Trophoblast cell (in vitro differentiated cells and primary cell): ENCODE measurements around the gene USP48.

Experiments
- DNase-seq, 2 donors: peaks; one replicate each; pipeline ENCODE4 v3.0.0-alpha.2; 2016
- H2AFZ ChIP-seq: 2 replicates; pipeline ENCODE4 v1.6.1; 2013; ENCODE audit warnings: low read length, moderate library complexity, mild to moderate bottlenecking; ENCODE audit not compliant: insufficient read depth, poor library complexity
- H2AK5ac ChIP-seq: 2 replicates; pipeline ENCODE4 v1.6.1; 2013; ENCODE audit warnings: mild to moderate bottlenecking, low read length
- H2BK120ac ChIP-seq: 2 replicates; pipeline ENCODE4 v1.6.1; 2013; ENCODE audit warnings: low read length, mild to moderate bottlenecking, moderate library complexity; ENCODE audit not compliant: insufficient read depth, poor library complexity
- H2BK12ac ChIP-seq: 2 replicates; pipeline ENCODE4 v1.6.1; 2013; ENCODE audit warnings: mild to moderate bottlenecking, low read length, moderate library complexity
- H2BK5ac ChIP-seq: 2 replicates; pipeline ENCODE4 v1.6.1; 2013; ENCODE audit warnings: low read length, low read depth, moderate library complexity, mild to moderate bottlenecking; ENCODE audit not compliant: poor library complexity
- H3K14ac ChIP-seq: 2 replicates; pipeline ENCODE4 v1.6.1; 2013; ENCODE audit warnings: mild to moderate bottlenecking, low read length
- H3K18ac ChIP-seq: 2 replicates; pipeline ENCODE4 v1.6.1; 2013; ENCODE audit warnings: mild to moderate bottlenecking, low read length
- H3K23ac ChIP-seq: 2 replicates; pipeline ENCODE4 v1.6.1; 2013; ENCODE audit warnings: low read length
- H3K27ac ChIP-seq: 2 replicates; pipeline ENCODE4 v1.5.1; 2013; ENCODE audit warnings: low read depth, mild to moderate bottlenecking, inconsistent platforms, low read length, moderate library complexity
- H3K27me3 ChIP-seq: 2 replicates; pipeline ENCODE4 v1.6.1; 2013; ENCODE audit warnings: inconsistent platforms, mild to moderate bottlenecking, low read length, moderate library complexity; ENCODE audit not compliant: insufficient read depth
- H3K36me3 ChIP-seq, 2 experiments: 1 replicate in 1 of 2; 2 replicates in 1 of 2; pipeline ENCODE4 v1.6.1; 2013; ENCODE audit warnings: low read length in 2 of 2, mild to moderate bottlenecking in 2 of 2, moderate library complexity in 1 of 2; ENCODE audit not compliant: insufficient read depth in 2 of 2, control insufficient read depth in 1 of 2
- H3K4ac ChIP-seq: 2 replicates; pipeline ENCODE4 v1.6.1; 2013; ENCODE audit warnings: low read depth, mild to moderate bottlenecking, low read length, moderate library complexity
- H3K4me1 ChIP-seq, 2 experiments: 1 replicate in 1 of 2; 2 replicates in 1 of 2; pipeline ENCODE4 v1.6.1; 2013; ENCODE audit warnings: low read length in 2 of 2, mild to moderate bottlenecking in 2 of 2, moderate library complexity in 1 of 2; ENCODE audit not compliant: insufficient read depth in 2 of 2, control insufficient read depth in 1 of 2
- H3K4me2 ChIP-seq: 2 replicates; pipeline ENCODE4 v1.6.1; 2013; ENCODE audit warnings: inconsistent platforms, mild to moderate bottlenecking, low read length, moderate library complexity
- H3K4me3 ChIP-seq: 2 replicates; pipeline ENCODE4 v1.5.1; 2013; ENCODE audit warnings: mild to moderate bottlenecking, low read depth, low read length, inconsistent platforms
- H3K79me1 ChIP-seq: one replicate; pipeline ENCODE4 v1.6.1; 2013; ENCODE audit warnings: low read length
- H3K79me2 ChIP-seq: 2 replicates; pipeline ENCODE4 v1.6.1; 2013; ENCODE audit warnings: low read length, mild to moderate bottlenecking; ENCODE audit not compliant: control insufficient read depth, insufficient read depth, poor library complexity
- H3K9ac ChIP-seq: 2 replicates; pipeline ENCODE4 v1.6.1; 2013; ENCODE audit warnings: mild to moderate bottlenecking, low read length
- H3K9me3 ChIP-seq: 2 replicates; pipeline ENCODE4 v1.6.1; 2013; ENCODE audit warnings: low read depth, mild to moderate bottlenecking, control low read depth, inconsistent platforms, low read length; ENCODE audit not compliant: insufficient read depth
- H4K12ac ChIP-seq: 2 replicates; pipeline ENCODE4 v1.6.1; 2013; ENCODE audit warnings: low read depth, mild to moderate bottlenecking, low read length, moderate library complexity
- H4K8ac ChIP-seq: 2 replicates; pipeline ENCODE4 v1.6.1; 2013; ENCODE audit warnings: low read depth, mild to moderate bottlenecking, low read length, moderate library complexity
- H4K91ac ChIP-seq: one replicate; pipeline ENCODE4 v1.6.1; 2013; ENCODE audit warnings: low read depth, mild to moderate bottlenecking, low read length, moderate library complexity
- WGBS: extraction: QIAGEN DNeasy Blood & Tissue Kit; methylation state at CpG from one replicate; pipeline ENCODE4 v1.1.7; 2013; ENCODE audit warnings: missing lambda C conversion rate; ENCODE audit not compliant: insufficient read length, insufficient coverage; ENCODE audit errors: extremely low coverage; 5-methylcytosine and 5-hydroxymethylcytosine counted together

USP48 gene

DNA sequence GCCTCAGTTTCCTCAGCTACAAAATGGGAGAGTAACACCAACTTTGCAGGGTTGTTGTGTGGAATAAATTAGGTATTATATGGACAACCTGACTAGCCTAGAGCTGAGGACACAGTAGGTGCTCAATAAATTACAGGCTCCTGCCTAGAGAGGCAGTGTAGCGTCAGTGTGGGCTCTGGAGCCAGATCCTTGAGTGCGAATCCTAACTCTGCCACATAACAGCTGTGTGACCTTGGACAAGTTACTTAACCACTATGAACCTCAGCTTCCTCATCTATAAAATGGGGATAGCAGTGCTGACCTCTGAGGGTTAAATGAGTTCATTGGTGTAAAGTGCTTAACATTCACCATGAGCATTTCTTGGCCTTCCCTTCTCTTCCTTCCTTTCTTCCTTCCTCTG is 146.9 kb downstream of the USP48 start:
- H3K9ac ChIP-seq = no peak overlapping the region
- H3K4me3 ChIP-seq = no peak overlapping the region
- H3K23ac ChIP-seq = no peak overlapping the region
- H3K79me1 ChIP-seq = no peaks in the 10 kb centered on the region
- H3K27ac ChIP-seq = no peak overlapping the region
- H3K18ac ChIP-seq = no peak overlapping the region
- H2AFZ ChIP-seq = no peak overlapping the region
- H4K8ac ChIP-seq = no peak overlapping the region
- H3K4me1 ChIP-seq = peaks cover 4 to 8% of the 10 kb centered on the region in 2 experiments
- no peak overlapping the region for H2BK12ac ChIP-seq
- WGBS = no CpG with 5 or more reads among the region's 2 CpGs
- H2BK120ac ChIP-seq = no peak overlapping the region
- no peak overlapping the region for H3K4me2 ChIP-seq
- H3K27me3 ChIP-seq = no peaks in the 10 kb centered on the region
- H3K79me2 ChIP-seq = no peaks in the 10 kb centered on the region
- no peak overlapping the region for H4K91ac ChIP-seq
- no peak overlapping the region for H4K12ac ChIP-seq
- DNase-seq = no peak
- peaks cover 6% of the 10 kb centered on the region for H3K9me3 ChIP-seq
- H3K36me3 ChIP-seq = no peaks in the 10 kb centered on the region
- H3K14ac ChIP-seq = no peak overlapping the region
- no peak overlapping the region for H2AK5ac ChIP-seq
- no peak overlapping the region for H3K4ac ChIP-seq
- no peak overlapping the region for H2BK5ac ChIP-seq

DNA sequence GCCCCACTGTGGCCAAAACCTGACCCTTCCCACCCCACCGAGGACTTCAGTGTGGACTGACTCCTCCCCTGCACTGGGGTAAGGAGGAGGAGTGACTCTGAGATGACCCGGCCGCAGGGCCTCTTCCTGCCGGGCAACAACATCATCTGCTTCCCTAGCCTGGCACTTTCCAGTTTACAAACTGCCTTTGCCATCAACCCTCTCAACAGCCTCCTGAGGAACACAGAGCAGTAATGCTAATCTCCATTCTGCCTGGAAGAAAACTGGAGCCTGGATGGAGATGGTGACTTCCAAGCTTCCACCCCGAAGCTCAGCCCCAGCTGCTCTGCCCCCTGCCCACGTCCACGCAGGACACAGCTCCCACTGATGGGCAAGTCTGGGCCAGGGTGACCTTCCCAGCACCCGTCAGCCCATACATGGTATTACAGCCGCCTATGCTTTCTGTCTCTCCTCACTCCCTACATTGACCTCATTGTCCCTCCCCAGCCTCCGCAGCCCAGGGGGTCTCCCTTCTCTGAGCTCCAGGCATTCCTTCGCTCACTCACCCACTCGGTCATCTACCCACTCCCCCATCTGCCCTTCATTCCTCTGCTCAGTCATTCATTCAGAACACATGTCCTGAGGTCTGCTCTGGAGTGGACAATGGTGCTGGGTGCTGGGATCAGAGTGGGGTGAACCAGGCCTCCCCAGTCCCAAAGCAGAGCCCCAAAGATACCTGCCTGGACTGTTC is 148.0 kb downstream of the USP48 start:
- peaks cover 6% of the 10 kb centered on the region for H3K9me3 ChIP-seq
- DNase-seq = no peak
- H3K18ac ChIP-seq = no peak overlapping the region
- H4K91ac ChIP-seq = no peak overlapping the region
- no peak overlapping the region for H3K23ac ChIP-seq
- no peak overlapping the region for H3K27ac ChIP-seq
- no peaks in the 10 kb centered on the region for H3K36me3 ChIP-seq
- H3K14ac ChIP-seq = no peak overlapping the region
- no CpG with 5 or more reads among the region's 12 CpGs for WGBS
- no peak overlapping the region for H3K4me3 ChIP-seq
- no peak overlapping the region for H2AK5ac ChIP-seq
- H4K8ac ChIP-seq = no peak overlapping the region
- no peak overlapping the region for H4K12ac ChIP-seq
- H3K79me1 ChIP-seq = no peaks in the 10 kb centered on the region
- no peak overlapping the region for H3K4me2 ChIP-seq
- H3K4me1 ChIP-seq = peaks cover 4 to 8% of the 10 kb centered on the region in 2 experiments
- no peaks in the 10 kb centered on the region for H3K79me2 ChIP-seq
- no peak overlapping the region for H2AFZ ChIP-seq
- no peak overlapping the region for H2BK12ac ChIP-seq
- H2BK5ac ChIP-seq = no peak overlapping the region
- no peak overlapping the region for H2BK120ac ChIP-seq
- H3K4ac ChIP-seq = no peak overlapping the region
- no peaks in the 10 kb centered on the region for H3K27me3 ChIP-seq
- no peak overlapping the region for H3K9ac ChIP-seq

- H2AK5ac ChIP-seq = no peak overlapping the region
- H3K79me2 ChIP-seq = no peaks in the 10 kb centered on the region
- no peak overlapping the region for H4K8ac ChIP-seq
- no peak overlapping the region for H4K12ac ChIP-seq
- H3K4me2 ChIP-seq = no peak overlapping the region
- H3K27me3 ChIP-seq = no peaks in the 10 kb centered on the region
- H4K91ac ChIP-seq = no peak overlapping the region
- no peak overlapping the region for H2AFZ ChIP-seq
- H2BK5ac ChIP-seq = no peak overlapping the region
- peaks cover 6 to 9% of the 10 kb centered on the region in 2 experiments for H3K4me1 ChIP-seq
- WGBS = no CpG with 5 or more reads among the region's 18 CpGs
- no peak overlapping the region for H3K18ac ChIP-seq
- no peak overlapping the region for H2BK12ac ChIP-seq
- H3K14ac ChIP-seq = no peak overlapping the region
- H3K36me3 ChIP-seq = no peaks in the 10 kb centered on the region
- no peak overlapping the region for H3K27ac ChIP-seq
- no peak overlapping the region for H3K23ac ChIP-seq
- no peak overlapping the region for H3K4ac ChIP-seq
- DNase-seq = peak in 1 of 2 donors; percentile 50
- H3K4me3 ChIP-seq = no peak overlapping the region
- H3K9ac ChIP-seq = no peak overlapping the region
- peaks cover 6% of the 10 kb centered on the region for H3K9me3 ChIP-seq
- H3K79me1 ChIP-seq = no peaks in the 10 kb centered on the region
- H2BK120ac ChIP-seq = no peak overlapping the region
Measured at GRCh38 chr1:21633992-21634805, 148.8 kb downstream of the USP48 start.

- H2BK5ac ChIP-seq = no peak overlapping the region
- DNase-seq = no peak
- H3K23ac ChIP-seq = no peak overlapping the region
- no peaks in the 10 kb centered on the region for H3K79me2 ChIP-seq
- H3K79me1 ChIP-seq = no peaks in the 10 kb centered on the region
- no peak overlapping the region for H4K12ac ChIP-seq
- H4K8ac ChIP-seq = no peak overlapping the region
- H3K14ac ChIP-seq = no peak overlapping the region
- H3K4me2 ChIP-seq = no peak overlapping the region
- no peak overlapping the region for H3K27ac ChIP-seq
- no peak overlapping the region for H3K4ac ChIP-seq
- H3K4me3 ChIP-seq = no peak overlapping the region
- no peak overlapping the region for H2AK5ac ChIP-seq
- H2BK12ac ChIP-seq = no peak overlapping the region
- H3K4me1 ChIP-seq = peaks cover 2 to 8% of the 10 kb centered on the region in 2 experiments
- no CpG with 5 or more reads among the region's 7 CpGs for WGBS
- H3K36me3 ChIP-seq = no peaks in the 10 kb centered on the region
- no peak overlapping the region for H3K9ac ChIP-seq
- H2BK120ac ChIP-seq = no peak overlapping the region
- H3K27me3 ChIP-seq = no peaks in the 10 kb centered on the region
- peaks cover 3% of the 10 kb centered on the region for H3K9me3 ChIP-seq
- H4K91ac ChIP-seq = no peak overlapping the region
- no peak overlapping the region for H2AFZ ChIP-seq
- H3K18ac ChIP-seq = no peak overlapping the region
Measured at GRCh38 chr1:21633141-21633755, 149.7 kb downstream of the USP48 start.
